ENCODE data around the gene BARX2. TPM values are rescaled to one million over a fixed set of nuclear protein-coding genes. Genes with fewer than 3 reads are reported as not detected.

BARX2 gene
- total and polyA plus RNA-seq, 2 of the 4 experiments (the other 2 are of a cell fraction): not detected

- H3K9me3 ChIP-seq (ENCODE audit: control insufficient read depth, insufficient read depth, low read length): no peaks in the 10 kb centered on the region
- no peak for ATAC-seq (ENCODE audit: low read depth)
- DNase-seq: no peak
- H2AK5ac ChIP-seq (ENCODE audit: low read depth, low read length): no peak overlapping the region
- H3K56ac ChIP-seq (ENCODE audit: extremely low read depth, insufficient read depth, low read length): no peak overlapping the region
- H2BK20ac ChIP-seq (ENCODE audit: low read depth, low read length): no peak overlapping the region
- WGBS, 2 experiments (ENCODE audit: extremely low coverage in 2 of 2, insufficient read length in 1 of 2): 40% methylated on average over 1 of the region's 3 CpGs; no CpG with 5 or more reads in 1 of the 2 experiments
- H2BK120ac ChIP-seq (ENCODE audit: low read depth, low read length): no peak overlapping the region
- H3K18ac ChIP-seq (ENCODE audit: low read depth, low read length): no peak overlapping the region
- ChIA-PET CTCF (no interaction called here), POLR2A (ENCODE audit: unreplicated experiment) (no interaction called here)
- H4K91ac ChIP-seq (ENCODE audit: insufficient read depth, low read depth, low read length): no peak overlapping the region
- H2AK9ac ChIP-seq (replicated peaks; ENCODE audit: low read depth, low read length, poor library complexity): no peak overlapping the region
- no peak overlapping the region for H3K27ac ChIP-seq (ENCODE audit: insufficient read depth, low read length)
- dilution Hi-C loops (cut with HindIII; ENCODE audit: low sequenced_read_pairs, unreplicated experiment) (no loop called here), in situ Hi-C loops (cut with MboI; ENCODE audit: low sequenced_read_pairs) (no loop called here), intact Hi-C loops (cut with micrococcal nuclease) (no loop called here)
- no peak overlapping the region for H2BK15ac ChIP-seq (ENCODE audit: low read depth, low read length)
- no peak overlapping the region for H4K8ac ChIP-seq (ENCODE audit: low read depth in 2 of 2, low read length in 2 of 2)
- no peak overlapping the region for H3K9ac ChIP-seq (ENCODE audit: low read depth, low read length)
- TF ChIP-seq CEBPB (IDR thresholded peaks at IDR 0.05; ENCODE audit: low read depth, low read length): no peak
- no peak for TF ChIP-seq POLR2A (IDR thresholded peaks at IDR 0.05; ENCODE audit: low read depth, low read length)
- TF ChIP-seq SMC3 (IDR thresholded peaks at IDR 0.05; ENCODE audit: low read depth, low read length): no peak
- TF ChIP-seq, protein P1, sequence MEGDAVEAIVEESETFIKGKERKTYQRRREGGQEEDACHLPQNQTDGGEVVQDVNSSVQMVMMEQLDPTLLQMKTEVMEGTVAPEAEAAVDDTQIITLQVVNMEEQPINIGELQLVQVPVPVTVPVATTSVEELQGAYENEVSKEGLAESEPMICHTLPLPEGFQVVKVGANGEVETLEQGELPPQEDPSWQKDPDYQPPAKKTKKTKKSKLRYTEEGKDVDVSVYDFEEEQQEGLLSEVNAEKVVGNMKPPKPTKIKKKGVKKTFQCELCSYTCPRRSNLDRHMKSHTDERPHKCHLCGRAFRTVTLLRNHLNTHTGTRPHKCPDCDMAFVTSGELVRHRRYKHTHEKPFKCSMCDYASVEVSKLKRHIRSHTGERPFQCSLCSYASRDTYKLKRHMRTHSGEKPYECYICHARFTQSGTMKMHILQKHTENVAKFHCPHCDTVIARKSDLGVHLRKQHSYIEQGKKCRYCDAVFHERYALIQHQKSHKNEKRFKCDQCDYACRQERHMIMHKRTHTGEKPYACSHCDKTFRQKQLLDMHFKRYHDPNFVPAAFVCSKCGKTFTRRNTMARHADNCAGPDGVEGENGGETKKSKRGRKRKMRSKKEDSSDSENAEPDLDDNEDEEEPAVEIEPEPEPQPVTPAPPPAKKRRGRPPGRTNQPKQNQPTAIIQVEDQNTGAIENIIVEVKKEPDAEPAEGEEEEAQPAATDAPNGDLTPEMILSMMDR (conservative IDR thresholded peaks at IDR 0.05; ENCODE audit: low read depth, low read length): no peak
- no peak overlapping the region for H4K5ac ChIP-seq (ENCODE audit: low read depth, low read length)
- H3K23ac ChIP-seq (ENCODE audit: low read depth, low read length): no peak overlapping the region
- no peaks in the 10 kb centered on the region for H3K9me1 ChIP-seq (ENCODE audit: insufficient read depth, low read length)
- H3K4me1 ChIP-seq (ENCODE audit: control insufficient read depth, insufficient read depth, low read length): no peaks in the 10 kb centered on the region
- no peaks in the 10 kb centered on the region for H3K36me3 ChIP-seq (ENCODE audit: control insufficient read depth, insufficient read depth, low read length)
- no peak overlapping the region for H3K14ac ChIP-seq (replicated peaks; ENCODE audit: low read depth, low read length)
- BruUV-seq (replicated peaks): no TSS peak
- no peak overlapping the region for H3K4ac ChIP-seq (ENCODE audit: low read depth, low read length)
- H2BK5ac ChIP-seq (ENCODE audit: low read depth, low read length, poor library complexity, severe bottlenecking): no peak overlapping the region
- no peak overlapping the region for H2AFZ ChIP-seq (replicated peaks; ENCODE audit: low read length, poor library complexity)
- H3K4me2 ChIP-seq (ENCODE audit: low read depth, low read length): no peak overlapping the region
- H3K4me3 ChIP-seq (ENCODE audit: insufficient read depth, low read depth, low read length): no peak overlapping the region
- no peaks in the 10 kb centered on the region for H4K20me1 ChIP-seq (ENCODE audit: insufficient read depth, low read length)
- H3K79me1 ChIP-seq (ENCODE audit: low read depth in 1 of 2, low read length in 2 of 2): no peaks in the 10 kb centered on the region
- H3K27me3 ChIP-seq (ENCODE audit: control insufficient read depth, insufficient read depth, low read length): peaks cover 8% of the 10 kb centered on the region
Observed at GRCh38 chr11:129383060-129383459, 7.4 kb downstream of the BARX2 start.

All from IMR-90 (cell line).